GM13976 (cell line): Measurements from ENCODE around the gene SLC12A3.

ENCODE experiments used
- DNase-seq: peaks from one replicate; pipeline ENCODE4 v3.0.0; 2012; ENCODE audit warnings: low spot score
- CTCF ChIP-seq: IDR thresholded peaks from 2 replicates; pipeline ENCODE4 v1.5.1; 2012; ENCODE audit warnings: borderline replicate concordance, mild to moderate bottlenecking; ENCODE audit not compliant: insufficient read depth; ENCODE audit errors: extremely low read depth, missing control alignments, control extremely low read depth
- in situ Hi-C: fragments of 300-500 bp; cut with MboI; formaldehyde crosslinking; loops from one replicate; pipeline ENCODE4 v1.12.0; 2022; ENCODE audit warnings: low sequenced_read_pairs, mixed read lengths, inconsistent platforms; ENCODE audit not compliant: unreplicated experiment

Gene SLC12A3

DNA sequence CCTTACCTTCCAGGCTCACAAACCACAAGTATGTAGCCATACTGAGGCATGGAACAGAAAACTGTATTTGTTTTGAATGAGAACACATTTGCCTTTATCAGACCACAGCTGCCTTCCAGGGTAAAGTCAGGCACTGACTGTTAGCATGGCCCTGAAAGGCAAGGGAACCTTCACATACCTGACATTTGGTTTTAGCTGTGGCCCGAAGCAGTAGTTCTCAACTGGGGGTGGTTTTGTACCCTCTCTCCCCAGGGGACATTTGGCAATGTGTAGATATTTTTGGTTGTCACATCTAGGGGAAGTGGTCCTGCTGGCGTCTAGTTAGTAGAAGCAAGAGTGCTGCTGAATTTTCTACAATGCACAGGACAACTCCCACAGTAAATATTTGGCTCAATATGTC, 76.1 kb downstream of the SLC12A3 start:
- DNase-seq: no peak
- no peak for TF ChIP-seq CTCF

GRCh38 chr16:56941856-56942331, 76.9 kb downstream of the SLC12A3 start:
- in situ Hi-C loops: no loop called here
- DNase-seq: no peak
- TF ChIP-seq CTCF: no peak

More for the DNA sequence above, 76.1 kb downstream of the SLC12A3 start:
- in situ Hi-C loops: no loop called here

- TF ChIP-seq CTCF: no peak
- no peak for DNase-seq
- in situ Hi-C loops: no loop called here
Measured at GRCh38 chr16:56943761-56944375, 78.9 kb downstream of the SLC12A3 start.

DNA sequence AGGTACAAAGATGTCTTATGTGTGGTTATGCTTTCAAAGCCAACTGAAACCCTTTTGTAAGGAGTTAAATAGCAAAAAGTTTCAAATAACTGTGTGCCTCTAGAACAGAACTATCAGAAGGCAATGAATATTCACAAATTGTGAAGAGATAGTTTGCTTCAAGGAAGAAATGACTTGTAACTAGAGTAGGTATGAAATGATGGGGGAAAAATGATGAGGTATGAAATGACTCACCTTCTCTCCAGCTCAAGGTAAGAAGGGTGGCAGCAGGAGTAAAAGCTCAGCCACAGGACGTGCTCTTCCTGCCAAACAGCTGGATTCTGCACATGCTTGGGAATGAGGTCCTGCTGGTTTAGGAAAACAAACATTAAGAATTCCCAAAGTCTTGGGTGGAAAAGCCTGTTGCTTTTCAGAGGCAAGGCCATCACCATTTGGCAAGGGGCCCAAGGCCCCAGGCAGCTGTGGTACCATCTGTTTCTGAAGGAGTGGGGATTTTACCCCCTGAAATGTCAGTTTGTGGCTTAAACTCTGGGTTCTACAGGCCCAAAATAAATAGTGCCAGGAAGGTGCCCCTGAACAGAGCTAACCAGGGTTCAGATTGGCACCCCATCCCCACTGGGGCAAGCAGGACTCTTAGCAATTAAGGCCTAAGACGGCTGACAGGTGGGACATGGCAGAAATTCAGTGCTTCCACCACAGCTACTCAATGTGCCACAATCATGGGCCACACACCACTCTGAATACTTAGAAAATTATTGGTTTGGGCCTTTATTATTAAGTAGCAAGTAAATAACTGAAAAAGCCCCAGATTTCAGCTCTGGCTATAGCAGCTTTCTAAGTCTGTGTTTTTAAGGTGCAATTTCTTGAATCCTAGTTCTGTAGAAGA, 80.2 kb downstream of the SLC12A3 start:
- DNase-seq: no peak
- TF ChIP-seq CTCF: no peak
- in situ Hi-C loops: no loop called here

DNA sequence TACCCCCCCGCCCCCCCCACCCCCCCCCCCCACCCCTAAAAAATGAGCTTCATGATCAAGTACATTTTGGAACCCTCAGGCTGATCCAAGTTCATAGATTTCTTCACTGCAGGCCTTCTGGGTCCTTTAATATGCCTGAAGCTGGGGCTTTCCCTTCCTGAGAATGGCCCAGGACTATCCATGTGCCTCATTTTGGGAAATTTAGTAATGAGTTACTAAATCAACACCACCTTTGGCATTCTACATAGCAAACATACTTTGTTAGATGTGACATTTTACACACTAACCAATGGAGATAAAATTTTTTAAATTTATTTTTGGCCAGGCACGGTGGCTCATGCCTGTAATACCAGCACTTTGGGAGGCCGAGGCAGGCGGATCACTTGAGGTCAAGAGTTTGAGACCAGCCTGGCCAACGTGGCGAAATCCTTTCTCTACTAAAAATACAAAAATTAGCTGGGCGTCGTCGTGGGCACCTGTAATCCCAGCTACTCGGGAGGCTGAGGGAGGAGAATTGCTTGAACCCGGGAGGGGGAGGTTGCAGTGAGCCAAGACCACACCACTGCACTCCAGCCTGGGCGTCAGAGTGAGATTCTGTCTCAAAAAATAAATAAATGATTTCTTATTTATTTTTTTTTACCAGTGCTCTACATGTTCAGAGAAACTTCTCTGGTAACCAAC, 81.0 kb downstream of the SLC12A3 start:
- TF ChIP-seq CTCF: no peak
- in situ Hi-C loops: no loop called here
- no peak for DNase-seq

- in situ Hi-C loops: no loop called here
- no peak for DNase-seq
- TF ChIP-seq CTCF: no peak
Measured at GRCh38 chr16:56946767-56947603, 82.0 kb downstream of the SLC12A3 start.
